GM18907 (cell line): ENCODE data around the gene LPO.

Source experiments
- ATAC-seq: cut with Tn5 transposase; IDR thresholded peaks from one replicate; pipeline ENCODE4 v1.9.1; 2021; ENCODE audit warnings: mild to moderate bottlenecking, moderate library complexity; ENCODE audit not compliant: unreplicated experiment

Gene LPO

DNA sequence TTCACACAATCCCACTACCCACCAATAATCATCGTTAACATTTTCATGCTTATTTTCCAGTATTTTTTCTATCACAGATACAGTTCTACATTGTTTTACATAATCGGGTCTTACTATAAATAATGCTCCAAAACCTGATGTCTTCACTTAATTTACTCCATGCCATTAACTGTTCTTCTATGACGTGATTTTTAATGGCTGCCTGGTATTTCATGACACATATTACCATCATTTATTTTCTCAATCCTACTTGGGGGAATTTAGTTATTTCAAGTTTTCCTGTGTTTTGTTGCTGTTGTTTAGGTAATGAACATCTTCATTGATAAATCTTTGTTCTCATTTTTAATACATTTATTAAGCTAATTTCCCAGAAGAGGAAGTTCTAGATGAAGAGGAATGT, 14.7 kb downstream of the LPO start:
- ATAC-seq: no peak

- no peak for ATAC-seq
These were observed 16.4 kb downstream of the LPO start for GRCh38 chr17:58254803-58255202.

DNA sequence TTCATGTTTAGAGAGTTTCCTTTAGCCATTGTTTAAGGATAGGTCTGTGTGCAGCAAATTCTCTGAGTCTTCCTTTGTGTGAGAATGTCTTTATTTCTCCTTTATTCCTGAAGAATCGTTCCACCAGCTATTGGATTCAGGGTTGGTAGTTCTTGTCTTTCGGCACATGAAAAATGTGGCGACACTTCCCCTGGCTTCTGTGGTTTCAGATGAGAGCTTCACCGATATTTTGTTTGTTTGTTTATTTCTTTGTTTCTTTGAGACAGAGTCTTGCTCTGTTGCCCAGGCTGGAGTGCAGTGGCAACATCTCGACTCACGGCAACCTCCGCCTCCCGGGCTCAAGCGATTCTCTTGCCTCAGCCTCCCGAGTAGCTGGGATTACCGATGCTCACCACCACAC, 23.8 kb downstream of the LPO start:
- no peak for ATAC-seq

DNA sequence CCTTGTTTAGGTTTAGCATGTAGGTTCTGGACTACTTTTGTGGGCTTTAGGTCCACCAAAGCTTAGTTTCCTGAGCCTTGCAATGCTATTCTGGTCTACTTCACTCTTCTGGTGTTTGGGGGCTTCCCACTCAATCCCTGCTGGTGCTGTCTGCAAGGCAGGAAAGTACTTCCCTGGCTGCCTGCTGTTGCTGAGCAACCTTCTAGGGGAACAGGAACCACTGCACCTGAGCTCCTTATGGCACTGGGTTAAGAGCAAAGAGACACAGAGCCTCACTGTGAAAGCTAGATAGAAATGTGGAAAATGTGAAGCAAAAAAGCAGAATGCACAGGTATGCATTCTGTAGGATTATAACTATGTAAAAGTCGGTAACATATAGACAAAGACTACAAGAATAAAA, 25.4 kb downstream of the LPO start:
- no peak for ATAC-seq

GRCh38 chr17:58264407-58265103, 26.2 kb downstream of the LPO start:
- no peak for ATAC-seq

- ATAC-seq: no peak
These were observed 26.9 kb downstream of the LPO start for GRCh38 chr17:58265271-58265670.

- ATAC-seq: no peak
These were observed 27.8 kb downstream of the LPO start for GRCh38 chr17:58265902-58266875.

DNA sequence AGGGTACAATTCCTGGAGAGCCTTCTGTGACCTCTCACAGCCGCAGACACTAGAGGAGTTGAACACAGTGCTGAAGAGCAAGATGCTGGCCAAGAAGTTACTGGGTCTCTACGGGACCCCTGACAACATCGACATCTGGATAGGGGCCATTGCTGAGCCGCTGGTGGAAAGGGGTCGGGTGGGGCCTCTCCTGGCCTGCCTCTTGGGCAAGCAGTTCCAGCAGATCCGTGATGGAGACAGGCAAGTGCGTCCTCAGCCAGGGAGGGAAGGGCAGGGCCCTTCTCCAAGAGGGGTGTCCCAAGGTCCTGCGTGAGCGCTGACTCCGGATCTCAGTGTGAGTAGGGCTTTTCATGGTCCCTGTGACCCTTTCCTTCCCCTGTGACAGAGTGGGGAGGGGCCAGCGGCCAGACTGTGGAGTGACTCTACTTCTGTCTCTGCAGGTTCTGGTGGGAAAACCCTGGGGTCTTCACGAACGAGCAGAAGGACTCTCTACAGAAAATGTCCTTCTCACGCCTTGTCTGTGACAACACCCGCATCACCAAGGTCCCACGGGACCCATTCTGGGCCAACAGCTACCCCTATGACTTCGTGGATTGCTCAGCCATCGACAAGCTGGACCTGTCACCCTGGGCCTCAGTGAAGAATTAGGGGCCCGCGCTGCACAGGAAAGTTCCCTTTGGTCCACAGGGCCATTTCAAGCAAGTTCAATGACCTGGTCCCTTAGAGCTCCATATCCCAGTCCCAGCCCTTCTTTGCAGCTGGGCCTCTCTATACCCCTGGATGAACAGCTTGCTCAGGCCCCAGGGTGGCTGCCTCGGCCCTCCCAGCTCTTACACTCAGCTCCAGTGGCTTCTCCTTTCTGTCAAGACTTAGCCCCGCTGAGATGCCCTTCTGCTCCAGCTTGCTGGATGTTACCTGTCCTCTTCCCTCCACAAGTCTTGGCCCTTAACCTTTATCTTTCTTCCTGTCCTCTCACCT, 29.3 kb downstream of the LPO start:
- no peak for ATAC-seq

DNA sequence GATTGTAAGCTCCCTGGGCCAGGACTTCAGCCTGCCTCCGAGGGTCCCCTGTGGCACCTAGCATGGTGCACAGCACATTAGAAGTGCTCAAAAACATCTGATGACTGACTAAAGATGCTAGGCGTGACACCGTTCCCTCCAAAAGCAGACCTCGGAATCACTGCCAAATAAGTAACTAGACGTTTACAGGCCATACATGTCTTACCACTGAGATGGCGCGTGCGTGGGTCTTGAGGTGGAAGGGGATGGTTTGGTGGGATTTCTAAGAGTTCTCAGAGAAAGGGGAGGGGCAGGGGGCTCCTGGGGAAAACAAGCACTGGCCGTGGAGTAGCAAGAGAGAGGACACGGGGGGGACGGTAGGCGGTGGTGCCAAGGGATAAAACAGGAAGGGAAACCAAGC, 29.9 kb downstream of the LPO start:
- ATAC-seq: no peak

GRCh38 chr17:58268774-58269556, 30.6 kb downstream of the LPO start:
- ATAC-seq: no peak

DNA sequence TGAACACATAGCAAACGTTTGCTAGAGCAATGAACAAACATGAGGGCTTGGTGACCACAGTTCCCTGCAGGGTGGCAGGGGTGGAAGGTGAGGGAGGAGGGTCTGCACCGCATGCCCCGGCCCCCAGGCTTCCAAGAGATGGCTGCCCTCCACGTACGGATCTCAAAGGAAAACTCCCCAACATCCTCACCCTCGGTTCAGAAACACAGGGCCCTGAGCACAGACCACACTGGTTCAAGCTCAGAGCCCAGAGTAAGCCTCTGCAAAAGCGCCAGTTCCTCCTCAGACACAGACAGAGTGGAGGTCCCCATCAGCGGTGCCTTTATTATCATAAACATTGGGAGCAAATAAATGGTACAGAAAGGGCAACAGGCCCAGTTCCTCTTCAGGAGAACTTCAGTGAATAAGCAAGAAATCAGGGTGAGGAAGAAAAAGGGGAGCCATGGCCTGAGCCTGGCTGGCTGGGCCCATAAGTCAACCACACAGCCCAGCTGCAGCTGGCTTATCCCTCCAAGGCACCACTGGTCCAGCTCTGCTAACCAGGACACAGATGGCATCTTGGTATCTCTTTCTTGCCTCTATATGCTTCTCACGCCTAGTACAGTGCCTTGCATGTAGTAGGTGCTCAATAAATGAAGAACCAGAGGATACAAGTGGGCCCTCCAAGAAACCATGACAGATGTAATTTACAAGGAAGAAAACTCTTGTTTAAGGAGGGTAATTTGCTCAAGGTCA, 31.3 kb downstream of the LPO start:
- ATAC-seq: no peak

GRCh38 chr17:58270476-58271215, 32.3 kb downstream of the LPO start:
- no peak for ATAC-seq

DNA sequence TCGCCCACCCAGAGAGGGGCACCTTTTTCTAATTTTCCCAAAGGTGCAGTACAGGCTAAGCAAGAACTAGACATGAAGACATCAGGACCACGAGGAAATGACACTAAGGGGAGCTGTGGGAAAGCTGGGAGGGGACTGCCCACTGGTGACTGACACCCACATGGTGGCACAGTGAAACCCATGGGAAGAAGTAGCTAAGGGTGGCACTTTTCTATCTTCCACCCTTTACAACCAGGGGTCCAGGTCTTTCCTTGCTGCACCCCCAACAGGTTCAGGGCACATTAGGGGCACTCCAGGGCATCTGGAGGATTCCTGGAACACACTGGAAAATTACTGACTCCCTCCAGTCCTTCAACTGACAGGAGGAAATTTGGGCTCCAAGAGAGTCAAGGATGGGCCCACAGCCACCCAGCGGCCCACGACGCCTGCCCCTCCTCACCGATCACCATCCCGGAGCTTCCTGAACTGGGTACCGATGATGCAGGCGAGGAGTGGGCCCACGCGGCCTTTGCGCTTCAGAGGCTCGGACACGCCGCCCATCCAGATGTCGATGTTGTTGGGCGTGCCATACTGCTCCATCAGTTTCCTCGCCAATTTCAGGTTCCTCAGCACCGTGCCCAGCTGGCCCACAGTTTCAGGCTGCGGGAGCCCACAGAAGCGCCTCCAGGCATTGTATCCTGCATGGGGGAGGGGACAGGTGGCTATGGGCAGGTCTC, 33.0 kb downstream of the LPO start:
- no peak for ATAC-seq

GRCh38 chr17:58272367-58273280, 34.2 kb downstream of the LPO start:
- no peak for ATAC-seq

DNA sequence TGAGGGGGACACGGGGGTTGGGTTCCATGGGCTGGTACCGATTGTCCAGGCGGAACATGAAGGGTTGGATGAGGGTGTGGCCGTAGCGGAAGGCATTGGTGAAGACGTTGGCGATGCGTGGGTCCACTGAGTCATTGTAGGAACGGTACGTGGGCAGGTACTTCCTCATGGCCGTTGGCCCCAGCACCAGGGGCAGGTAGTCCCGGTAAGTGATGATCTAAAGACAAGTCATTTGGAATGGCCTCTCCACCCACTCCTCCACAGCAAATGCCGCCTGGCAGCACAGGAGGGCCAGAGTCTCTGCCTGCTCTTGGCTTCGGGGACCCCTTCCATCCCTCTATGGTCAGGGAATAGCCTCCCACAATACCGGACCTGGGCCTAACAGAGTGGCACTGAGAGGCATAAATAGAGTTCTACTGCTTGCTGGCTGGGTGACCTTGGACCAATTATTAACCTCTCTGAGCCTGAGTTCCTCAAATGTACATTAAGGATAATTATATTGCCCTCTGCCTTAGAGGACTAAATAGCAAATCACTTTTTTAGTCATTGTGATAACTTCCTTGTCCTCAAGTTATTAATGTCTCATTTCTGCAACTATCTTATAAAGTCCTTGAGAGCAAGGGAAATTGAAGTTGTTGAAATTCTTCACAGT, 35.2 kb downstream of the LPO start:
- ATAC-seq: no peak

DNA sequence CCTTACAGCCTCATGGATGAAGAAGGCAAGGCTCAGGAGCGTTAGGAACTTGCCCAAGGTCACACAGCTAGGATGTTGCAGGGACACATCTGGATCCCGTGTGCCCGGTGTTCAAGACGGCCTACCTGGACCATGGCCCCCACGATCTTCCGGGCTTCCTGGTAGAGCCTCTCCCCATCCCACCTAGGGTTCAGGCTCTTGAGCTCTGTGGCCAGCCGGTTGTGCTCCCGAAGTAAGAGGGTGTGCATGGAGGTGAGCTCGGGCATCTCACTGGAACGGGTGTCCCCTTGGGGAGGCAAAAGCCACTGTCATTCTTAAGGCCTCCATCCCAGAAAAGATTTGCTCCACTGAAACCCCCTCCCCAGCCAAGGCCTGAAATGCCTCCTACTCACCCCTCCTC, 37.0 kb downstream of the LPO start:
- no peak for ATAC-seq

- ATAC-seq: no peak
These were observed 38.0 kb downstream of the LPO start for GRCh38 chr17:58276423-58276822.
